Gastrocnemius medialis (tissue), 4 donors: Measurements from ENCODE around the gene ASPHD1.

Source experiments
- POLR2A ChIP-seq, 2 donors: fragments of 450-650 bp; IDR thresholded peaks; one replicate each; pipeline ENCODE4 v1.6.1; 2017; ENCODE audit warnings: antibody characterized with exemption in 2 of 2, mild to moderate bottlenecking in 2 of 2, moderate library complexity in 2 of 2
- TF ChIP-seq, protein P1 (sequence below), 5 experiments: fragments of 450-650 bp in 3 of 5; fragments of 200-600 bp in 2 of 5; sonication (generic) in 2 of 5; IDR thresholded peaks in 4 of 5; conservative IDR thresholded peaks in 1 of 5; 1 replicate in 4 of 5; 2 replicates in 1 of 5; pipeline ENCODE4 v1.5.1; 2016 to 2019; ENCODE audit warnings: antibody characterized with exemption in 5 of 5, mild to moderate bottlenecking in 3 of 5, moderate library complexity in 3 of 5

- TF ChIP-seq, protein P1, sequence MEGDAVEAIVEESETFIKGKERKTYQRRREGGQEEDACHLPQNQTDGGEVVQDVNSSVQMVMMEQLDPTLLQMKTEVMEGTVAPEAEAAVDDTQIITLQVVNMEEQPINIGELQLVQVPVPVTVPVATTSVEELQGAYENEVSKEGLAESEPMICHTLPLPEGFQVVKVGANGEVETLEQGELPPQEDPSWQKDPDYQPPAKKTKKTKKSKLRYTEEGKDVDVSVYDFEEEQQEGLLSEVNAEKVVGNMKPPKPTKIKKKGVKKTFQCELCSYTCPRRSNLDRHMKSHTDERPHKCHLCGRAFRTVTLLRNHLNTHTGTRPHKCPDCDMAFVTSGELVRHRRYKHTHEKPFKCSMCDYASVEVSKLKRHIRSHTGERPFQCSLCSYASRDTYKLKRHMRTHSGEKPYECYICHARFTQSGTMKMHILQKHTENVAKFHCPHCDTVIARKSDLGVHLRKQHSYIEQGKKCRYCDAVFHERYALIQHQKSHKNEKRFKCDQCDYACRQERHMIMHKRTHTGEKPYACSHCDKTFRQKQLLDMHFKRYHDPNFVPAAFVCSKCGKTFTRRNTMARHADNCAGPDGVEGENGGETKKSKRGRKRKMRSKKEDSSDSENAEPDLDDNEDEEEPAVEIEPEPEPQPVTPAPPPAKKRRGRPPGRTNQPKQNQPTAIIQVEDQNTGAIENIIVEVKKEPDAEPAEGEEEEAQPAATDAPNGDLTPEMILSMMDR (IDR thresholded peaks at IDR 0.05 in 4 of 5, conservative IDR thresholded peaks at IDR 0.05 in 1 of 5), result no peak
- no peak for TF ChIP-seq POLR2A (IDR thresholded peaks at IDR 0.05)
Measured at GRCh38 chr16:29897333-29897732, 3.0 kb upstream of the ASPHD1 start.
